HEK293 (cell line): ENCODE measurements around the gene RPS6KA3.

Experiments used
- CTCF ChIP-seq: fragments of 450-650 bp; formaldehyde crosslinking; IDR thresholded peaks from 2 replicates; pipeline ENCODE4 v1.5.1; 2016; ENCODE audit warnings: missing biosample characterization, missing genetic modification characterization
- ELK4 ChIP-seq: IDR thresholded peaks from 2 replicates; pipeline ENCODE4 v1.6.1; 2011; ENCODE audit warnings: mild to moderate bottlenecking, low read depth, low read length, borderline replicate concordance
- PBX3 ChIP-seq: sonication (generic); formaldehyde crosslinking; IDR thresholded peaks from 2 replicates; pipeline ENCODE4 v1.8.1; 2022; ENCODE audit warnings: mild to moderate bottlenecking, moderate library complexity, missing genetic modification reagents
- REPIN1 ChIP-seq: fragments of 450-650 bp; formaldehyde crosslinking; IDR thresholded peaks from 2 replicates; pipeline ENCODE4 v1.5.1; 2017; ENCODE audit warnings: missing biosample characterization, missing genetic modification characterization, low read depth
- ZBTB49 ChIP-seq: fragments of 450-650 bp; formaldehyde crosslinking; IDR thresholded peaks from 2 replicates; pipeline ENCODE4 v1.5.1; 2016; ENCODE audit warnings: missing biosample characterization, missing genetic modification characterization, low read depth
- ZNF24 ChIP-seq: fragments of 450-650 bp; formaldehyde crosslinking; IDR thresholded peaks from 2 replicates; pipeline ENCODE4 v1.5.1; 2016; ENCODE audit warnings: missing biosample characterization, missing genetic modification characterization
- ZNF274 ChIP-seq, 2 experiments: fragments of 200-500 bp in 1 of 2; fragments of 450-650 bp in 1 of 2; sonication (Bioruptor generic) in 1 of 2; formaldehyde crosslinking in 1 of 2; IDR thresholded peaks; 2 replicates each; pipeline versions ENCODE4 v1.5.1 to v1.6.1; 2014 to 2016; ENCODE audit warnings: borderline replicate concordance in 1 of 2, inconsistent platforms in 1 of 2, low read length in 1 of 2, missing biosample characterization in 1 of 2, missing genetic modification characterization in 1 of 2
- ZNF350 ChIP-seq: fragments of 450-650 bp; formaldehyde crosslinking; IDR thresholded peaks from 2 replicates; pipeline ENCODE4 v1.5.0; 2017; ENCODE audit warnings: missing biosample characterization, mild to moderate bottlenecking, missing genetic modification characterization
- ZNF398 ChIP-seq: fragments of 450-650 bp; formaldehyde crosslinking; IDR thresholded peaks from 2 replicates; pipeline ENCODE4 v1.5.1; 2017; ENCODE audit warnings: missing biosample characterization, missing genetic modification characterization
- ZNF561 ChIP-seq: fragments of 450-650 bp; IDR thresholded peaks from 2 replicates; pipeline ENCODE4 v1.5.1; 2018; ENCODE audit warnings: missing biosample characterization, missing genetic modification characterization, borderline replicate concordance
- ZSCAN30 ChIP-seq: fragments of 450-650 bp; IDR thresholded peaks from 2 replicates; pipeline ENCODE4 v1.5.1; 2018; ENCODE audit warnings: missing biosample characterization, mild to moderate bottlenecking, missing genetic modification characterization, moderate library complexity

GRCh38 chrX:20300822-20301221 lies 34.1 kb upstream of the RPS6KA3 start:
- TF ChIP-seq ZNF274 (IDR thresholded peaks at IDR 0.05; ENCODE audit: low read length) (no peak), ZNF274 (tag by site-specific recombination; IDR thresholded peaks at IDR 0.05; ENCODE audit: borderline replicate concordance) (no peak), CTCF (tag by site-specific recombination) (no peak), ZNF561 (tag by site-specific recombination) (no peak), ELK4 (no peak), ZSCAN30 (tag by site-specific recombination) (no peak), ZBTB49 (no peak), PBX3 (no peak), REPIN1 (tag by site-specific recombination) (no peak), ZNF24 (tag by site-specific recombination) (no peak), ZNF398 (tag by site-specific recombination) (no peak), ZNF350 (tag by site-specific recombination) (no peak)
